ENCODE measurements around the gene JPH4. TPM values are rescaled to one million over a fixed set of nuclear protein-coding genes. Genes with fewer than 3 reads are reported as not detected.

Gene JPH4
- total and polyA plus RNA-seq, 2 experiments from 2014 or later, result not detected

GRCh38 chr14:23544511-23545447, 33.8 kb downstream of the JPH4 start:
- no peak overlapping the region for H3K27ac ChIP-seq
- 39 to 49% methylated on average over 21 to 24 of the region's 25 CpGs for WGBS, 2 experiments (ENCODE audit: low coverage in 1 of 2, low lambda C conversion rate in 2 of 2, missing lambda C conversion rate in 2 of 2)
- no peak overlapping the region for H3K4me3 ChIP-seq
- H3K9ac ChIP-seq, result no peak overlapping the region
- no peaks in the 10 kb centered on the region for H3K27me3 ChIP-seq (replicated peaks; ENCODE audit: insufficient read depth)
- no peaks in the 10 kb centered on the region for H3K4me1 ChIP-seq (ENCODE audit: insufficient read depth)
- in situ Hi-C loops (cut with MboI), result no loop called here
- H3K9me2 ChIP-seq (ENCODE audit: insufficient read depth), result no peaks in the 10 kb centered on the region
- no peak overlapping the region for H3K4me2 ChIP-seq (ENCODE audit: unreplicated experiment)
- H3K79me2 ChIP-seq (ENCODE audit: insufficient read depth), result no peaks in the 10 kb centered on the region
- DNase-seq, result peak; percentile 24
- peak overlapping the region; percentile 53; the same call in 1 of the 2 replicates for H2AFZ ChIP-seq
- H3F3A ChIP-seq (ENCODE audit: insufficient read depth), result no peaks in the 10 kb centered on the region
- H3K9me3 ChIP-seq (ENCODE audit: low read depth), result no peaks in the 10 kb centered on the region
- no peaks in the 10 kb centered on the region for H4K20me1 ChIP-seq (ENCODE audit: insufficient read depth)
- H3K36me3 ChIP-seq (ENCODE audit: low read depth), result no peaks in the 10 kb centered on the region
- TF ChIP-seq EZH2phosphoT487 (IDR thresholded peaks at IDR 0.05; ENCODE audit: insufficient read depth, low read depth), result no peak
- no peak for TF ChIP-seq EZH2 (IDR thresholded peaks at IDR 0.05; ENCODE audit: insufficient read depth, poor library complexity, severe bottlenecking)

DNA sequence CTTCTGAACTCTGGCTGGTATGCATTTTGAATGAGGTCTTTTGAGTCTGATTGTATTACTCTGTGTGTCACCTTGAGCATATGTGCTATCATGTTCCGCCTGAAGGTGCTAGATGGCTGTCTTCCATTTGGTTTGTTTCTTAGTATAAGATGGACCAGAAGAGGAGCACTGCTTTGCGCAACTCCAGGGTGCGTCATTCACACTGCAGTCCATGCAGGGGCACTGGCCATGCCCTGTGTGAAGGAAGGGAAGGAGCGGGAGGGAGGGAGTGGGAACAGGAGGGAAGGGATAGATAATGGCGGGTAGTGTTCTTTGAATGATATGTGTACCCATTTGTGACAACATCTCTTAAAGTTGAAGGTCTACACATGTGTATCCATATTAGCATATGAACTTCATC, 35.2 kb downstream of the JPH4 start:
- Histone ChIP-seq H3K9me3 (ENCODE audit: low read depth) (no peaks in the 10 kb centered on the region), H3K36me3 (ENCODE audit: low read depth) (no peaks in the 10 kb centered on the region), H4K20me1 (ENCODE audit: insufficient read depth) (no peaks in the 10 kb centered on the region), H3K27ac (no peak overlapping the region), H3K79me2 (ENCODE audit: insufficient read depth) (no peaks in the 10 kb centered on the region), H3K4me2 (ENCODE audit: unreplicated experiment) (no peak overlapping the region), H3K4me1 (ENCODE audit: insufficient read depth) (no peaks in the 10 kb centered on the region), H3F3A (ENCODE audit: insufficient read depth) (no peaks in the 10 kb centered on the region), H2AFZ (no peak overlapping the region), H3K4me3 (no peak overlapping the region), H3K9me2 (ENCODE audit: insufficient read depth) (no peaks in the 10 kb centered on the region), H3K9ac (no peak overlapping the region), H3K27me3 (replicated peaks; ENCODE audit: insufficient read depth) (no peaks in the 10 kb centered on the region)
- TF ChIP-seq EZH2phosphoT487 (IDR thresholded peaks at IDR 0.05; ENCODE audit: insufficient read depth, low read depth), result no peak
- TF ChIP-seq EZH2 (IDR thresholded peaks at IDR 0.05; ENCODE audit: insufficient read depth, poor library complexity, severe bottlenecking), result no peak
- no peak for DNase-seq
- in situ Hi-C loops (cut with MboI), result no loop called here
- WGBS, 2 experiments (ENCODE audit: low coverage in 1 of 2, low lambda C conversion rate in 2 of 2, missing lambda C conversion rate in 2 of 2), result 92 to 95% methylated on average over 5 of the region's 5 CpGs

- WGBS, 2 experiments (ENCODE audit: low coverage in 1 of 2, low lambda C conversion rate in 2 of 2, missing lambda C conversion rate in 2 of 2), result 61 to 62% methylated on average over 5 of the region's 5 CpGs
- DNase-seq, result no peak
- TF ChIP-seq EZH2 (IDR thresholded peaks at IDR 0.05; ENCODE audit: insufficient read depth, poor library complexity, severe bottlenecking) (no peak), EZH2phosphoT487 (IDR thresholded peaks at IDR 0.05; ENCODE audit: insufficient read depth, low read depth) (no peak)
Observed at GRCh38 chr14:23542261-23542660, 36.3 kb downstream of the JPH4 start.

GRCh38 chr14:23540141-23540469, 38.5 kb downstream of the JPH4 start:
- Histone ChIP-seq H3K9ac (no peak overlapping the region), H2AFZ (no peak overlapping the region), H4K20me1 (ENCODE audit: insufficient read depth) (no peaks in the 10 kb centered on the region), H3K27ac (no peak overlapping the region), H3K79me2 (ENCODE audit: insufficient read depth) (no peaks in the 10 kb centered on the region), H3K27me3 (replicated peaks; ENCODE audit: insufficient read depth) (no peaks in the 10 kb centered on the region), H3K9me2 (ENCODE audit: insufficient read depth) (no peaks in the 10 kb centered on the region), H3K4me3 (no peak overlapping the region), H3K9me3 (ENCODE audit: low read depth) (no peaks in the 10 kb centered on the region), H3K4me1 (ENCODE audit: insufficient read depth) (no peaks in the 10 kb centered on the region), H3K36me3 (ENCODE audit: low read depth) (no peaks in the 10 kb centered on the region), H3F3A (ENCODE audit: insufficient read depth) (no peaks in the 10 kb centered on the region), H3K4me2 (ENCODE audit: unreplicated experiment) (no peak overlapping the region)
- 64 to 65% methylated on average over 4 of the region's 4 CpGs for WGBS, 2 experiments (ENCODE audit: low coverage in 1 of 2, low lambda C conversion rate in 2 of 2, missing lambda C conversion rate in 2 of 2)
- TF ChIP-seq EZH2phosphoT487 (IDR thresholded peaks at IDR 0.05; ENCODE audit: insufficient read depth, low read depth) (no peak), EZH2 (IDR thresholded peaks at IDR 0.05; ENCODE audit: insufficient read depth, poor library complexity, severe bottlenecking) (no peak)
- DNase-seq, result no peak
- in situ Hi-C loops (cut with MboI), result no loop called here

More at GRCh38 chr14:23542261-23542660, 36.3 kb downstream of the JPH4 start:
- in situ Hi-C loops (cut with MboI), result no loop called here
- H3K27ac ChIP-seq, result no peak overlapping the region
- no peaks in the 10 kb centered on the region for H3K36me3 ChIP-seq (ENCODE audit: low read depth)
- no peaks in the 10 kb centered on the region for H3K9me3 ChIP-seq (ENCODE audit: low read depth)
- H3K4me2 ChIP-seq (ENCODE audit: unreplicated experiment), result no peak overlapping the region
- no peaks in the 10 kb centered on the region for H3K9me2 ChIP-seq (ENCODE audit: insufficient read depth)
- H4K20me1 ChIP-seq (ENCODE audit: insufficient read depth), result no peaks in the 10 kb centered on the region
- no peak overlapping the region for H3K4me3 ChIP-seq
- no peaks in the 10 kb centered on the region for H3K79me2 ChIP-seq (ENCODE audit: insufficient read depth)
- no peaks in the 10 kb centered on the region for H3K4me1 ChIP-seq (ENCODE audit: insufficient read depth)
- no peak overlapping the region for H2AFZ ChIP-seq
- H3F3A ChIP-seq (ENCODE audit: insufficient read depth), result no peaks in the 10 kb centered on the region
- H3K9ac ChIP-seq, result no peak overlapping the region
- H3K27me3 ChIP-seq (replicated peaks; ENCODE audit: insufficient read depth), result no peaks in the 10 kb centered on the region
